Fibroblast of lung (primary cell): ENCODE results near the gene LCE1C. TPM values are rescaled to one million over a fixed set of nuclear protein-coding genes. Genes with fewer than 3 reads are reported as not detected.

Experiments
- DNase-seq, 2 donors: peaks; one replicate each; pipeline versions ENCODE4 v3.0.0 to v3.0.0-alpha.2; 2010; ENCODE audit warnings: low read depth in 2 of 2
- H2AFZ ChIP-seq: 2 replicates; pipeline ENCODE4 v1.5.1; 2012; ENCODE audit warnings: low read length, control low read depth, inconsistent platforms
- H3K27ac ChIP-seq: 2 replicates; pipeline ENCODE4 v1.5.1; 2011; ENCODE audit warnings: low read length, control low read depth; ENCODE audit not compliant: insufficient read depth
- H3K27me3 ChIP-seq: 2 replicates; pipeline ENCODE4 v1.5.1; 2011; ENCODE audit warnings: mild to moderate bottlenecking, low read length; ENCODE audit not compliant: control insufficient read depth, insufficient read depth
- H3K36me3 ChIP-seq: 2 replicates; pipeline ENCODE4 v1.5.1; 2011; ENCODE audit warnings: low read length; ENCODE audit not compliant: control insufficient read depth, insufficient read depth
- H3K4me1 ChIP-seq: 2 replicates; pipeline ENCODE4 v1.5.1; 2011; ENCODE audit warnings: low read length; ENCODE audit not compliant: control insufficient read depth, insufficient read depth; ENCODE audit errors: extremely low read depth
- H3K4me2 ChIP-seq: 2 replicates; pipeline ENCODE4 v1.5.1; 2011; ENCODE audit warnings: low read length, control low read depth; ENCODE audit not compliant: insufficient read depth; ENCODE audit errors: extremely low read depth
- H3K4me3 ChIP-seq, 4 experiments: fragments of 200-600 bp in 1 of 4; sonication (generic) in 1 of 4; replicated peaks in 1 of 4; 2 replicates each; pipeline ENCODE4 v1.5.1; 2011 to 2016; ENCODE audit warnings: low read length in 4 of 4, low read depth in 3 of 4, mild to moderate bottlenecking in 3 of 4, control low read depth in 2 of 4, inconsistent platforms in 1 of 4, mixed read lengths in 1 of 4; ENCODE audit not compliant: insufficient read depth in 1 of 4; ENCODE audit errors: control extremely low read depth in 1 of 4
- H3K79me2 ChIP-seq: 2 replicates; pipeline ENCODE4 v1.5.1; 2012; ENCODE audit warnings: mild to moderate bottlenecking, low read length, inconsistent platforms; ENCODE audit not compliant: control insufficient read depth, insufficient read depth
- H3K9ac ChIP-seq: 2 replicates; pipeline ENCODE4 v1.5.1; 2011; ENCODE audit warnings: mild to moderate bottlenecking, low read length, control low read depth; ENCODE audit not compliant: insufficient read depth
- H3K9me3 ChIP-seq: 2 replicates; pipeline ENCODE4 v1.5.1; 2012; ENCODE audit warnings: low read depth, low read length; ENCODE audit not compliant: control insufficient read depth, insufficient read depth
- H4K20me1 ChIP-seq: 2 replicates; pipeline ENCODE4 v1.5.1; 2011; ENCODE audit warnings: low read length; ENCODE audit not compliant: control insufficient read depth, insufficient read depth; ENCODE audit errors: extremely low read depth
- CTCF ChIP-seq, 2 donors: IDR thresholded peaks in 1 of 2; conservative IDR thresholded peaks in 1 of 2; 1 replicate in 1 of 2; 2 replicates in 1 of 2; pipeline ENCODE4 v1.5.1; 2011 to 2012; ENCODE audit warnings: low read length in 2 of 2, control low read depth in 1 of 2, inconsistent platforms in 1 of 2, low read depth in 1 of 2, mild to moderate bottlenecking in 1 of 2
- EZH2 ChIP-seq: IDR thresholded peaks from 2 replicates; pipeline ENCODE4 v1.5.1; 2012; ENCODE audit warnings: low read length, control low read depth, mild to moderate bottlenecking; ENCODE audit errors: missing control alignments
- polyA plus RNA-seq, 2 donors: library from polyadenylated mRNA; depleted of rRNA in 1 of 2; stranded (reverse) in 1 of 2; unstranded in 1 of 2; fragments of >200 nt; gene quantifications; 2 replicates each; pipeline ENCODE4 v1.2.1, GENCODE V29; 2011 to 2012; ENCODE audit warnings: missing spikeins in 1 of 2
- total RNA-seq: library from RNA; depleted of rRNA; stranded (reverse); fragments of >200 nt; gene quantifications from 2 replicates; pipeline ENCODE4 v1.2.1, GENCODE V29; 2014

Gene LCE1C
- total and polyA plus RNA-seq, 2 donors (not counting 1 experiment from before 2014, with no cell fraction given) = not detected

GRCh38 chr1:152811050-152811449 is 4.6 kb upstream of the LCE1C start:
- Histone ChIP-seq H3K9ac (no peak overlapping the region), H3K4me2 (no peak overlapping the region), H3K27ac (no peak overlapping the region), H3K9me3 (no peaks in the 10 kb centered on the region), H3K79me2 (no peaks in the 10 kb centered on the region), H3K4me1 (no peaks in the 10 kb centered on the region), H2AFZ (no peak overlapping the region), H3K27me3 (no peaks in the 10 kb centered on the region), H3K4me3 (no peak overlapping the region), H4K20me1 (no peaks in the 10 kb centered on the region), H3K36me3 (no peaks in the 10 kb centered on the region)
- TF ChIP-seq CTCF (conservative IDR thresholded peaks at IDR 0.05 in 1 of 2, IDR thresholded peaks at IDR 0.05 in 1 of 2; ENCODE audit: low read depth in 1 of 2, low read length in 2 of 2) (no peak), EZH2 (no peak)
- DNase-seq = no peak

- H3K9me3 ChIP-seq = no peaks in the 10 kb centered on the region
- H3K9ac ChIP-seq = no peak overlapping the region
- no peak for TF ChIP-seq CTCF (conservative IDR thresholded peaks at IDR 0.05 in 1 of 2, IDR thresholded peaks at IDR 0.05 in 1 of 2; ENCODE audit: low read depth in 1 of 2, low read length in 2 of 2)
- TF ChIP-seq EZH2 = no peak
- no peaks in the 10 kb centered on the region for H3K27me3 ChIP-seq
- no peak overlapping the region for H3K4me2 ChIP-seq
- no peaks in the 10 kb centered on the region for H3K79me2 ChIP-seq
- no peaks in the 10 kb centered on the region for H3K36me3 ChIP-seq
- H3K4me3 ChIP-seq = no peak overlapping the region
- H2AFZ ChIP-seq = no peak overlapping the region
- no peaks in the 10 kb centered on the region for H4K20me1 ChIP-seq
- H3K27ac ChIP-seq = no peak overlapping the region
- no peak for DNase-seq
- no peaks in the 10 kb centered on the region for H3K4me1 ChIP-seq
Measured at GRCh38 chr1:152801333-152801732, 5.1 kb downstream of the LCE1C start.

- Histone ChIP-seq H3K9me3 (no peaks in the 10 kb centered on the region), H3K4me1 (no peaks in the 10 kb centered on the region), H3K27ac (no peak within 1 kb of the TSS), H2AFZ (no peak within 1 kb of the TSS), H3K27me3 (no peaks in the 10 kb centered on the region), H3K36me3 (no peaks in the 10 kb centered on the region), H4K20me1 (no peaks in the 10 kb centered on the region), H3K79me2 (no peaks in the 10 kb centered on the region), H3K4me3 (no peak within 1 kb of the TSS), H3K4me2 (no peak within 1 kb of the TSS), H3K9ac (no peak within 1 kb of the TSS)
- TF ChIP-seq EZH2 (no peak), CTCF (conservative IDR thresholded peaks at IDR 0.05 in 1 of 2, IDR thresholded peaks at IDR 0.05 in 1 of 2; ENCODE audit: low read depth in 1 of 2, low read length in 2 of 2) (no peak)
- DNase-seq = no peak
Measured at GRCh38 chr1:152796421-152796820, 10.0 kb downstream of the LCE1C start, which contains the start of gene LCE1D. LCE1D (plus strand) TSS chr1:152796721; CDS start chr1:152797795, 1,074 bp downstream.
